ENCODE results near the gene STAG1. TPM values are rescaled to one million over a fixed set of nuclear protein-coding genes. Genes with fewer than 3 reads are reported as not detected.

STAG1 gene
- total and polyA plus RNA-seq, 9 of the 15 experiments (the other 6 are each of a cell fraction or from before 2014, with no cell fraction given) = 2.7 to 17.7 (median 8.8) TPM

- TF ChIP-seq HINFP (tag; conservative IDR thresholded peaks at IDR 0.05; ENCODE audit: low read depth) = no peak
- no peak for TF ChIP-seq ZFX (CRISPR knock-in tag; IDR thresholded peaks at IDR 0.05)
Observed at GRCh38 chr3:136516656-136517055, 235.5 kb downstream of the STAG1 start (continued).

- Histone ChIP-seq H3K27ac (ENCODE audit: extremely low read depth, low read depth, low read length) (no peak overlapping the region), H3K9me3 (replicated peaks; ENCODE audit: control insufficient read depth, insufficient read depth, low read depth, low read length) (no peaks in the 10 kb centered on the region; the same call in 1 of the 2 replicates), H3K79me2 (ENCODE audit: control insufficient read depth, insufficient read depth, low read length) (no peaks in the 10 kb centered on the region), H3K9ac (ENCODE audit: insufficient read depth in 1 of 2, low read depth in 2 of 2, low read length in 2 of 2) (no peak overlapping the region), H4K20me1 (replicated peaks; ENCODE audit: control insufficient read depth, insufficient read depth, low read length) (no peaks in the 10 kb centered on the region), H3K9me1 (ENCODE audit: control insufficient read depth, insufficient read depth, low read length) (no peaks in the 10 kb centered on the region), H3K27me3 (ENCODE audit: control insufficient read depth in 2 of 2, insufficient read depth in 2 of 2, low read length in 2 of 2) (no peaks in the 10 kb centered on the region), H2AFZ (ENCODE audit: low read depth, low read length) (no peak overlapping the region), H3K36me3 (ENCODE audit: control insufficient read depth, insufficient read depth, low read length) (no peaks in the 10 kb centered on the region), H3K4me1 (replicated peaks in 1 of 2; ENCODE audit: control insufficient read depth in 2 of 2, insufficient read depth in 2 of 2, low read length in 2 of 2) (no peaks in the 10 kb centered on the region), H3K4me3 (no peak overlapping the region), H3K4me2 (ENCODE audit: insufficient read depth, low read length) (no peak overlapping the region)
- ATAC-seq = no peak
- BruUV-seq (replicated peaks) = no TSS peak
- in situ Hi-C loops (cut with MboI) (no loop called here), intact Hi-C loops (cut with micrococcal nuclease) (no loop called here)
- no peak for DNase-seq (ENCODE audit: extremely low read depth in 1 of 4, low spot score in 3 of 4)
- POLR2A ChIA-PET = no interaction called here
- CTCF ChIA-PET (ENCODE audit: low intra/inter-chr PET ratio) = no interaction called here
- no peak for FAIRE-seq
- 91% methylated on average over 4 of the region's 5 CpGs for WGBS (ENCODE audit: insufficient coverage, low coverage, missing lambda C conversion rate)
- TF ChIP-seq ZNF324 (CRISPR knock-in tag; IDR thresholded peaks at IDR 0.05) = no peak
- no peak for TF ChIP-seq POLR2H (tag; IDR thresholded peaks at IDR 0.05; ENCODE audit: low read depth)
- TF ChIP-seq SRF (CRISPR knock-in tag; IDR thresholded peaks at IDR 0.05) = no peak
- no peak for TF ChIP-seq ZNF696 (CRISPR knock-in tag; conservative IDR thresholded peaks at IDR 0.05)
- TF ChIP-seq SIN3A (IDR thresholded peaks at IDR 0.05; ENCODE audit: borderline replicate concordance in 2 of 2, control insufficient read depth in 1 of 2, low read depth in 2 of 2, low read length in 2 of 2) = no peak
- TF ChIP-seq VEZF1 (CRISPR knock-in tag; IDR thresholded peaks at IDR 0.05) = no peak
- no peak for TF ChIP-seq MAFF (IDR thresholded peaks at IDR 0.05; ENCODE audit: low read length)
- no peak for TF ChIP-seq ZBTB12 (CRISPR knock-in tag; IDR thresholded peaks at IDR 0.05)
- TF ChIP-seq ZNF77 (CRISPR knock-in tag; IDR thresholded peaks at IDR 0.05) = no peak
- no peak for TF ChIP-seq ZNF165 (CRISPR knock-in tag; IDR thresholded peaks at IDR 0.05; ENCODE audit: borderline replicate concordance)
- TF ChIP-seq ZNF184 (CRISPR knock-in tag; IDR thresholded peaks at IDR 0.05) = no peak
- no peak for TF ChIP-seq ARID3A (IDR thresholded peaks at IDR 0.05; ENCODE audit: borderline replicate concordance, low read depth, low read length)
- TF ChIP-seq ZNF143 (CRISPR knock-in tag; IDR thresholded peaks at IDR 0.05) = no peak
- no peak for TF ChIP-seq MECOM (CRISPR knock-in tag; IDR thresholded peaks at IDR 0.05)
- TF ChIP-seq KLF10 (CRISPR knock-in tag; IDR thresholded peaks at IDR 0.05) = no peak
Observed at GRCh38 chr3:136516095-136516494, 236.1 kb downstream of the STAG1 start.

Measured in K562 (cell line).